CD4-positive, alpha-beta T cell treated with Interleukin-15 for 4 hours (primary cell): Measurements from ENCODE around the gene RNF151.
"Not testable (repeated sequence)": the region's sequence is repeated elsewhere in the genome, so short reads cannot be mapped to it uniquely, and the experiment has no call there.

Source experiments
- DNase-seq: peaks from one replicate; pipeline ENCODE4 v3.0.0-alpha.2; 2020; ENCODE audit warnings: low spot score

The RNF151 gene

DNA sequence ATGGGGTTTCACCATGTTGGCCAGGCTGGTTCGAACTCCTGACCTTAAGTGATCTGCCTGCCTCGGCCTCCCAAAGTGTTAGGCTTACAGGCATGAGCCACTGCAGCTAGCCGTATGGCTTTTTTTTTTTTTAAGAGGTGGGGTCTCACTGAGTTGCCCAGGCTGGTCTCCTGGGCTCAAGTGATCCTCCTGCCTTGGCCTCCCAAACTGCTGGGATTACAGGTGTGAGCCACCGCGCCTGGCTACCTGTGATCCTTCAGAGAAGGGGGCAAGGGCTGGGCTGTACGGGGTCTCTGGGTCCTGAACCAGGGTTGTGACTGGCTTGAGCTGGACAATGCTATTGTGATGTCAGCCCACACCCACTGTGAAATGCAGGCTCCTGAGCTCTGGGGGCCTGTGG lies at the start of gene RNF151:
TSS of gene RNF151 (plus strand) at position 397 of the 400 bp plus-strand sequence. CDS start 26 bp downstream, outside the sequence.
- DNase-seq, result no peak

DNA sequence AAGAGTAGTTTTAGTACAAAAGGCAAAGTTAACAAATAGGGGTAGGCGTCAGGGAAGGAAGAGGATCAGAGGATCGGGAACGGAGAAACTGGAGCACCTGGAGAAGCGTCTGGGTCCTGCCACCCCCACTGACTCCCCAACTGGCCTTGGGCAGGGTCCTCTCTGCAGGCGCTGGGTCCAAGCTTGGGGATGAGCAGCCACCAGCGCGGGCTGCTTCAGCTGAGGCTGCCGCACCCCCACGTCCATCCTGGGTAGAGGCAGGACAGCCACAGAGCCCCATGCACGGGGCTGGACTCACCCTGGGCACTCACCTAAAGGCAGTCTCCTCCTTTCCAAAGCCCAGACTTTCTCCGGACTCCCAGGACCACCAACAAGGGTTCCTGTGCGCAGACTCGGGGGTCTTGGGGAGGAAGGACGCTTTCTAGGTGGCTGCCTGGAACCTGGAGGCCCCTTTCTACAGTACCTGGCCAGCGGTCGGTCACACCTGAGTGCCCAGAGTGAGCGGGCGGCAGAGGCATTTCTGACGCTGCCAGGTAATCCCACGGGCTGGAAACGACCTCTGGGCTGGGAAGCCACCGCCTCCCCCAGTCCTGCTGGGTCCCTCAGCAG lies 49.5 kb upstream of the RNF151 start:
- DNase-seq, result no peak

DNA sequence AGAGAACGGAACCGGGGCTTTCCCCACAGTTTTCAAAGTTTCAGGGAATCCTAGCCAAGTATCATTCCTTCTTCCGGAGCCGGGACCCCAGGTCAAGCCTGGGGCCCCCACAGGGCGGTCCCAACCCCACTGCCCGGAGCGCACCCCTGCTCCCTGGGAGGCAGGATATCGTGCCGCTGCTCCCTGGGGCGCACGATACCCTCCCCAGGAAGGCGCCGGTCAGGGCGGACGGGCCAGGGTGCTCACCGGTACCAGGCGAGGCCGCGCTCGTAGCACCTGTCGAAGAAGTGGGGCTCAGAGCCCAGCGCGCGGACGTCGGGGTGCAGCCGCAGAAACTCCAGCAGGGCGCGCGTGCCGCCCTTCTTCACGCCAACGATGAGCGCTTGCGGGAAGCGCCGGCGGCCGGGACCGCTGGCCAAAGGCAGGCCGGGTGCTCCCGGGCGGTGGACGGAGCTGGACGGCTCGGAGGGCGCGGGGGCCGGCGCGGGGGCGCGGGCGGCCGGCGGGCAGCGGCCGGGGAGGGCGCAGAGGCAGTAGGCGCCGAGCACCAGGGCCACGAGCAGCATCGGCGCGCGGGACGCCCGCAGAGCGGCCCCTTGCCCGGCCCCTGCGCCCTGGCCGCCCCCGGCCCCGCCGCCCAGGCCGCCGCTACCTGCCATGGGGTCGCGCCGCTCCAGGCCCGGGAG lies 48.8 kb upstream of the RNF151 start:
- no peak for DNase-seq

GRCh38 chr16:1918351-1919326 lies 48.0 kb upstream of the RNF151 start, which contains the start of gene HS3ST6:
Gene HS3ST6, minus strand, starts transcription at chr16:1918415. Its CDS starts 92 bp downstream, at chr16:1918323.
- DNase-seq, result no peak

DNA sequence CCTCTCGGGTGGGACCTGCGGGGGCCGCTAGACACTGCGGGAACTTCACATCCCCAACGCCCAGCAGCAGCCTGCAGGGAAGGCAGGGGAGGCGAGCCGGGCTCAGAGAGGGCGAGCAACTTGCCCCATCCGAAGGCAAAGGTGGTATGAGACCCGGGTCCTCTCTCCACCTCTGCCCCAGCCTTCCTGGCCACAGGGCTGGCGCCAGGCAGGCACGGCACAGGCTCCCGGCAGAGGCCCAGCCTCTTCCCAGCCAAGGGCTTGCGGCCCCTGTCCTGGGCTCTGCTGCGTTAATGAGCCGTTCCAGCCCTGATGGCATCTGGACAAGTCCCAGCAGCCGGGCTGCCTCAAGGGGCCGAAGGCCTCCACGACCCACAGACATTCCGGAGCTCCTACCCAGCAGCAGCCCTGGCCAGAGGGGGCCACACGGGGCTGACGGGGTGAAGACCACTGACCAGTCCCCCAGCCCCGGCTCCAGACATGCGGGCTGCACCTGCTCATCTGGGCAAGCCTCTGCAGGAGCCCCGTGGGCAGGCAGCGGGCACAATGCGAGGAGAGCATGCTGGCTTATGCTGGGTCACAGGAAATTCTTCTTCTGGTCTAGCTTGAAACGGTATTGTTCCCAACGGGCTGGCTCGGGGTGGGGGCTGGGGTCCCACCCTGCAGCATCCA lies 47.2 kb upstream of the RNF151 start:
- no peak for DNase-seq

- DNase-seq, result not testable (repeated sequence)
These were observed 46.5 kb upstream of the RNF151 start for GRCh38 chr16:1920122-1920521.

DNA sequence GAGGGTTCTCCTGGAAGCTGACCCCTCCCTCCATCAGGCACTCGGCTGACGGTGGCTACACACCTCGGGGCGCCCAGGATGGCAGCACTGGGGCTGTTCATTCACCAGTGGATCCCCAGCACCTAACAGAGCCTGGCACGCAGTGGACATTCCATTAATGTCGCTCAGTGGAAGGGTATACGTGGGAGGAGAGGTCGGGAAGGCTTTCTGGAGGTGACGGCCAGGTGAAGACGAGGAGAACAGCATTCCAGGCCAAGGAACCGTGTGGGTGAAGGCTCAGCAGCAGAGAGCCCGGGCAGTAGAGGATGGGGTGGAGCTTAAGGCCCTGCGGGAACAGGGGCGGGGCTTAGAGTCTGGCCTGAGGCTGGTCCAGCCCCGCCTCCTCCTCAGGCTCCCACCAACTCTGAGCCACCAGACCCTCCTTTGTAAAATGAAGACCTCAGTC lies 45.9 kb upstream of the RNF151 start:
- no peak for DNase-seq

DNA sequence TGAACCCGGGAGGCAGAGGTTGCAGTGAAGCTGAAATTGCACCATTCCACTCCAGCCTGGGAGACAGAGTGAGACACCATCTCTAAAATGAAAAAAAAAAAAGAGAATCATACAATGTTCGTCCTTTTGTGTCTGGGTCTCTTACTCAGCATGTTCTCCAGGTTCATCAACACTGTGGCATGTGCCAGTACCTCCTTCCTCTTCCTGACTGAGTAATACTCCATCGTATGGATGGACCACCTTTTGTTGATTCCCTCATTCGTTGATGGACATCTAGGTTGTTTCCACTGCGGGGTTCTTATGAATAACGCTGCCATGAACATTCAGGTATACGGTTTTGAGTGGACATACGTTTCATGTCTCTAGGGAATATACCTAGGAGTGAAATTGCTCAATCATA lies 44.3 kb upstream of the RNF151 start:
- DNase-seq, result no peak

DNA sequence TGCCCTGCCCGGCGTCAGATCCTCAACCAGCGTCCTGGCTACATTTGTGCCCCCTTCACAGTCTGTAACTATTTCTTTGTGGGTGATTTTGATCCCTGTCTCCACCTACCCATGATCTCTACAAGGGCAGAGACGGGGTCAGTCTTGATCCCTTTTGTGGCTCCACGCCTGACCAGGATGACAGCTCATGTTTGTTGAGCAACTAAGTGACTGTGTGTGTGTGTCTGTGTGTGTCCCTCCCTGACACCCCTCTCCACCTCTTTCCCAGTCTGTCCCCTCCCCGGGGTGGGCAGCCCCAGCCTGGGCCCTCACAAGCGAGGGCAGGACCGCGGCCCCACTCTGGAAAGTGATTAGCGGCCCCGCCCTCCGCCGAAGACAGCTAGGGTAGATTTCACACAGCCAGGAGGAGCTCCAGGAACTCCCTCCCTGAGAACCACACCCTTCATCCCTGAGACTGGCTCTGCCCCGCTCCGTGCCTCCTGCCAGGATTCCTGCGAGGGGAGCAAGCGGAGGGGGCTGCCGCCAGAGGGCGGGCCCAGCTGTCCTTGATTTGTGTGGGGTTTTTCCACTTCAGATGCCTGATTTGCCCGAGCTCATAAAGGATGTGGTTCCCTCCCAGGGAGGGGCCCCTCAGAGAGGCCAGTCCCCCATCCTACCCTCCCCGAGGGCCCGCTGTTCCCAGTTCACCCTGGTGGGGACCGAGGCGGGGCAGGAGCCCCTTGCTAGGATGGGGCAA lies 43.2 kb upstream of the RNF151 start:
- DNase-seq, result no peak

DNA sequence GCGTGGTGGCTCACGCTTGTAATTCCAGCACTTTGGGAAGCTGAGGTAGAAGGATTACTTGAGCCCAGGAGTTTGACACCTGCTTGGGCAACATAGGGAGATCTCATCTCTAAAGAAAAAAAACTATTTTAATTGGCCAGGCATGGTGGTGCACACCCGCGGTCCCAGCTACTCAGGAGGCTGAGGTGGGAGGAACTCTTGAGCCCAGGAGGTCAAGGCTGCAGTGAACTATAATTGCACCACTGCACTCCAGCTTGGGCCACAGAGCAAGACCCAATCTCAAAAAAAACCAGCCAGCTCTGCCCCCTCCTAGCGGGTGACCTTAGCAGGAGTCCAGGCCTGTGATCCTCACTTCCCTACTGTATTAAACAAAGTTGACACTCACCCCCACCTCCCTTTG lies 42.6 kb upstream of the RNF151 start:
- no peak for DNase-seq

DNA sequence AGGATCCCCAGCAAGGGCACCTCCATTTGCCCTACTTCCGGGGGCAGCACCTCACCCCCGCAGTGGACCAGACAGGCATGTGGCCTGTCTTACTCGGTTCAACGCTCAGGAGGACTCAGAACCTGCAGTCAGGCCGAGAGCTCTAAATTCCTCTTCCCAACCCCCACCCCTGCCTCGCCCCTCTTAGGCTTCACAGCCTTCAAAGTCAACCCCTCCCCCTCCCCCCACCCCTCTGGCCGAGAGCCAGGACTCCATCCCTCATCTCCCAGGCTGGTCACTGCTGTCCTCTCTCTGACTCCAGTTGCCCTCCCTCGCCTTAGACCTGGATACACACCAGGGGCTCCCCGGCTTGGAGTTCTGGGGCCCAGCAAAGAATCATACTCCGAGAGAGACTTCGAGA lies 40.4 kb upstream of the RNF151 start:
- no peak for DNase-seq

- no peak for DNase-seq
These were observed 37.6 kb upstream of the RNF151 start for GRCh38 chr16:1929105-1929504.

- DNase-seq, result peak; percentile 90
These were observed 36.9 kb upstream of the RNF151 start for GRCh38 chr16:1929578-1930337.

- no peak for DNase-seq
These were observed 36.3 kb upstream of the RNF151 start for GRCh38 chr16:1930338-1930720.

DNA sequence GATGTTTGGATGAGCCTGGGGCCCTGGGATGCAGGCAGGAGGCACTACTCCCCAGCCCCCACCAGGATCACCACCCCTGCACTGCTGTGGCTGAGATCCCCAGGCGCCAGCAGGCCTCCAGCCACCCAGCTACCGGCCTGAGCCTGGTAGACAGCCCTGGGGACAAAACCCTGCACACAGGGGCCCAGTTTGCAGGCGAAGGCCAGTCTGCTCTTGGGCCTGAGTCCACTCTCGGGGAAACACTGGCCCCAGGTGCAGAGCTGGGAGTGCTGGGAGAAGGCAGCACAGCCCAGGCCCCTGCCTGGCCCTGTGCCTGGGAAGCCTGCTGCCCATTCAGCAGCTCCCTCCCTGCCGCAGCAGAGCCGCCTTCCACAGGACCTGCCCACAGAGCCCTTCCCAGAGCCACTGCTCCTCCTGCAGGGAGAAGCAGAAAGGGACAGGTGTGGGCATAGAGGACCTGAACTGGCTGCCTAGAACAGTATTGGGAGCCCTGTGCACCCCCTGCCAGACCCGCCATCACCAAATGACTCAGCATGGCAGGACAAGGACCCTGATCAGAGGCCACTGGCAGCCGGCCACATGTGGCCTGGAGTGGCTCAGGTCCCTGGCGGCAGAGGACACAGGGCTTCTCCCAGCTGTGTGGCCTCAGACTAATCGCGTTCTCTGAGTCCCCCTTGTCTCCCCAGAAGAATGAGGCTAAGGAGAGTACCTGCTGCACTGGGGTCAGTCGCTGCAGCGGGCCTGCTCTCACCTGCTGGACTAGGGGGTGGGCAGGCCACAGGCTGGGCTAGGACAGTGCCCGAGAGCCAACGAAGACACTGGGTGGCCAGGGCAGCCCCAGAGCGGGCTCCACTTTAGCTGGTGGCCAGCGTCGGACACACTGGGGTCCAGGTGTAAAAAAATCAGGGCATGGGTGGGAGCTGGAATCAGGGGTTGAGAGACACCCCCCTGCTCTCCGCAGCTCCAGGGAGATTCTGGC lies 34.3 kb upstream of the RNF151 start:
- no peak for DNase-seq

GRCh38 chr16:1933097-1933661 lies 33.5 kb upstream of the RNF151 start:
- DNase-seq, result no peak

DNA sequence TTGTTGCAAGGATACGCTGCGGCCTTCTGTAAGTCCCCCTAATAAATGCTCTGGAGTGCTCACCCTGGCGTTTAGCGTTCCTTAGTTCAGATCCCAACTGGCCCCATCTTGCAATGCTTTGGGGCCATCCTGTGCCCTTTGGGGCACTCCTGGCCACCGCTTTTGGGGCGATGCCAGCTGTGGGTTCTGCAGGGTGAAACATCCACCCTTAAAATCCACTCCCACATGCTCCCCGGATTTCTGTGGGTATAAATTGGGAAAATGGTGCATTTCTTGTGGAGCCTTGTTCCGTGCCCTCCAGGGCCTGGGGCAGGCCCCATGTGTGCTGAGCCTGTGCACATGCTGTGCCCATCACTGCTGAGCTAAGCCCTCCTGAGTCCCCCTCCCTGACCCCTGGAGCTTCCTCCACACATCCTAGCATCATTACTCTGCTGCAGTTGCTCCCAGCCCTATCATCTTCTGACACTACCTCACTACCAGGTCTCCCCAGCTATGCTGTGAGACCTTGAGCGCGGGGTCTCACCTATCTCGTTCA lies 29.6 kb upstream of the RNF151 start:
- no peak for DNase-seq

GRCh38 chr16:1938316-1938715 lies 28.3 kb upstream of the RNF151 start:
- no peak for DNase-seq

DNA sequence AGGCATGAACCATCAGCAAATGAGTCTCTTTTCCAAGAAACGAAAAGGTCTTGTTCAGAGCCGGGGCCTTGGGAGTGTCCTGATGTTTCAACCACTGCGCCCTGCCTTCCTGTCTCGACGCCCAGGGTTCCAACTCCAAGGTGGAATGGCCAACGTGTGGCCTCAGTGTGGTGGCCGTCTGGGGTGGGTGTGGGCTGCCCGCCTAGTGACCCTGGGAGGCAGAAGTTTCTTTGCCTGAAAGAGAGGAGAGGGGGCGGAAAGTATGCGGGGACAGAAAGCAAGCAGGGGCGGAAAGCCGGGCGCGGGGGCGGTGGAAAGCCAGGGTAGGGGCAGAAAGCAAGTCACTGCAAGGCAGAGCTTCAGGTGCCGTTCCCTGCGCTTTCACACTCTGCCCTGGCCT lies 27.7 kb upstream of the RNF151 start:
- no peak for DNase-seq
